ENCODE measurements around the gene PER2. TPM values are rescaled to one million over a fixed set of nuclear protein-coding genes. Genes with fewer than 3 reads are reported as not detected.

Gene PER2
- total and polyA plus RNA-seq, 10 of the 15 experiments (the other 5 are each of a cell fraction or from before 2014, with no cell fraction given) = 1.5 to 15.1 (median 4.6) TPM

DNA sequence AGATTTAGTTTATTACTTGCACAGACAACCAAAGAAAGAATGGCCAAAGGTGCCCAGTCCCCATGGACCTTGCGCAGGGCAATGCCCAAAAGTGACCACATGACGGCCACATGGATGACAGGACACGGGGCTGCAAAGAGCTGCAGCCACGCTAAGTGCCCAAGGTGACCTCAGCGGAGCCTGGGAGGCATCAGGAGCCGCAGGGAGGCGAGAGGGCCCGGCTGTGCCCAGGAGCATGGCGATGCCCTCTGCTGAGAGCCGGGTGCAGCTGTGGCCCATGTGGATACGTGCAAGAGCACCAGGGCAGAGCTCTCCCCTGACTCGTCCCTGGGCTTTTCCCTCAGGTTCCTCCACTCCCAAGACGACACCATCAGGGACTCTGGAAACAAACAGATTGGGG, 63.3 kb downstream of the PER2 start (continued):
- TF ChIP-seq SIX5 (IDR thresholded peaks at IDR 0.05; ENCODE audit: low read depth, low read length, severe bottlenecking) (no peak), NKRF (conservative IDR thresholded peaks at IDR 0.05) (no peak), POU2F2 (IDR thresholded peaks at IDR 0.05; ENCODE audit: borderline replicate concordance, low read depth, low read length) (no peak), IRF5 (IDR thresholded peaks at IDR 0.05; ENCODE audit: borderline replicate concordance) (no peak)
- TF ChIP-seq, protein P1, sequence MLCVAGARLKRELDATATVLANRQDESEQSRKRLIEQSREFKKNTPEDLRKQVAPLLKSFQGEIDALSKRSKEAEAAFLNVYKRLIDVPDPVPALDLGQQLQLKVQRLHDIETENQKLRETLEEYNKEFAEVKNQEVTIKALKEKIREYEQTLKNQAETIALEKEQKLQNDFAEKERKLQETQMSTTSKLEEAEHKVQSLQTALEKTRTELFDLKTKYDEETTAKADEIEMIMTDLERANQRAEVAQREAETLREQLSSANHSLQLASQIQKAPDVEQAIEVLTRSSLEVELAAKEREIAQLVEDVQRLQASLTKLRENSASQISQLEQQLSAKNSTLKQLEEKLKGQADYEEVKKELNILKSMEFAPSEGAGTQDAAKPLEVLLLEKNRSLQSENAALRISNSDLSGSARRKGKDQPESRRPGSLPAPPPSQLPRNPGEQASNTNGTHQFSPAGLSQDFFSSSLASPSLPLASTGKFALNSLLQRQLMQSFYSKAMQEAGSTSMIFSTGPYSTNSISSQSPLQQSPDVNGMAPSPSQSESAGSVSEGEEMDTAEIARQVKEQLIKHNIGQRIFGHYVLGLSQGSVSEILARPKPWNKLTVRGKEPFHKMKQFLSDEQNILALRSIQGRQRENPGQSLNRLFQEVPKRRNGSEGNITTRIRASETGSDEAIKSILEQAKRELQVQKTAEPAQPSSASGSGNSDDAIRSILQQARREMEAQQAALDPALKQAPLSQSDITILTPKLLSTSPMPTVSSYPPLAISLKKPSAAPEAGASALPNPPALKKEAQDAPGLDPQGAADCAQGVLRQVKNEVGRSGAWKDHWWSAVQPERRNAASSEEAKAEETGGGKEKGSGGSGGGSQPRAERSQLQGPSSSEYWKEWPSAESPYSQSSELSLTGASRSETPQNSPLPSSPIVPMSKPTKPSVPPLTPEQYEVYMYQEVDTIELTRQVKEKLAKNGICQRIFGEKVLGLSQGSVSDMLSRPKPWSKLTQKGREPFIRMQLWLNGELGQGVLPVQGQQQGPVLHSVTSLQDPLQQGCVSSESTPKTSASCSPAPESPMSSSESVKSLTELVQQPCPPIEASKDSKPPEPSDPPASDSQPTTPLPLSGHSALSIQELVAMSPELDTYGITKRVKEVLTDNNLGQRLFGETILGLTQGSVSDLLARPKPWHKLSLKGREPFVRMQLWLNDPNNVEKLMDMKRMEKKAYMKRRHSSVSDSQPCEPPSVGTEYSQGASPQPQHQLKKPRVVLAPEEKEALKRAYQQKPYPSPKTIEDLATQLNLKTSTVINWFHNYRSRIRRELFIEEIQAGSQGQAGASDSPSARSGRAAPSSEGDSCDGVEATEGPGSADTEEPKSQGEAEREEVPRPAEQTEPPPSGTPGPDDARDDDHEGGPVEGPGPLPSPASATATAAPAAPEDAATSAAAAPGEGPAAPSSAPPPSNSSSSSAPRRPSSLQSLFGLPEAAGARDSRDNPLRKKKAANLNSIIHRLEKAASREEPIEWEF (IDR thresholded peaks at IDR 0.05; ENCODE audit: insufficient replicate concordance, low read depth, low read length) = no peak

Data from GM12878 (cell line).